HG03175 (cell line): ENCODE results near the gene CMTM1.
"Not testable (repeated sequence)": the region's sequence is repeated elsewhere in the genome, so short reads cannot be mapped to it uniquely, and the experiment has no call there.

Experiments
- ATAC-seq: cut with Tn5 transposase; IDR thresholded peaks from one replicate; pipeline ENCODE4 v1.9.1; 2021; ENCODE audit warnings: mild to moderate bottlenecking, moderate library complexity; ENCODE audit not compliant: unreplicated experiment

The CMTM1 gene

DNA sequence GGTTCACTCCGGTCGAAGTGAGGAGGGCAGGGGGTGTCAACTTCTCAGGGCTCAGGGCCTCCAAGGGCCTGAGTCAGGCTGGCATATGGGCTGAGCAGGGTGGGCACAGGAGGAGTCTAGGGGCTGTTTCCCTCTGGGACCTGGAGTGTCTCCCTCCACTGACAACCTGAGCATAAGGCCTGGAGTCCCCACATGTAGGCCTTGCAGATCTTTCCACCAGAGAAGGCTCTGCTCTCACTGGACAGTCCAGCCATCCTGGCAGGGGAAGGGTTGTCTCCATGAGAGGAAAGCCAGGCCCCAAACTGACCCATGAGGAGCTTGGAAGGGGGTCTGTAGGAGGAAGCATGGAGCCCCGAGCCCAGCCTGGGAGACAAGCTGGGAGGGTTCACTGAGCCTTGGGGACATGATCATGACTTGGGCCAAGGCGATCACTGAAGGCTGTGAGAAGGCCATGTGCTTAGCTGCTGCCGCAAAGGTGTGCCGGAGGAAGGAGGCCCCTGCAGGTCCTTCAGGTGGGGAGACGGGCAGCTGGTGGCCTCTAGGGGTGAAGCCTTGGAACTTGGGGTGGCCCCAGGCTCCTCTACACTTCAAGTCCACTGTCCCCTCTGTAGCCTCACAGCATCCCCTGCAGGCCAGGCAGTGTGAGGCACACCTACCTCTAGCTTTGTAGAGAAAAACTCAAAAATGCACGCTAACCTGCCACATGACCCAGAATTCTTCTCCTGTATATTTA, 22.9 kb downstream of the CMTM1 start:
- peak; percentile 79 for ATAC-seq

GRCh38 chr16:66590322-66590721, 24.1 kb downstream of the CMTM1 start:
- peak; percentile 46 for ATAC-seq

- no peak for ATAC-seq
Measured at GRCh38 chr16:66591018-66591417, 24.8 kb downstream of the CMTM1 start.

DNA sequence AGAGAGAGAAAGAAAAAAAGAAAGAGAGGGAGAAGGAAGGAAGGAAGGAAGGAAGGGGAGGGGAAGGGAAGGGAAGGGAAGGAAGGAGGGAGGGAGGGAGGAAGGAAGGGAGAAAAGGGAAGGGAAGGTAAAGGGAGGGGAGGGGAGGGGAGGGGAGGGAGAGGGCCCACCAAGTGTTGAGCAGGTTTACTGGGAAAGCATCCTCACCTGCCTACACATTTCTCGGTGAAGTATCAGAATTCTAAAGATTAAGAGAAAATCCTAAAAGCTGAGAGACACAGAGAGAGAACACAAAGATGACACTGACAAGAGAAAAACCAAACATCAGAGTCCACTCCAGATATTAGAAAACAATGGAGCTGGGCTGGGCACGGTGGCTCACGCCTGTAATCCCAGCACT, 26.0 kb downstream of the CMTM1 start:
- ATAC-seq = no peak

DNA sequence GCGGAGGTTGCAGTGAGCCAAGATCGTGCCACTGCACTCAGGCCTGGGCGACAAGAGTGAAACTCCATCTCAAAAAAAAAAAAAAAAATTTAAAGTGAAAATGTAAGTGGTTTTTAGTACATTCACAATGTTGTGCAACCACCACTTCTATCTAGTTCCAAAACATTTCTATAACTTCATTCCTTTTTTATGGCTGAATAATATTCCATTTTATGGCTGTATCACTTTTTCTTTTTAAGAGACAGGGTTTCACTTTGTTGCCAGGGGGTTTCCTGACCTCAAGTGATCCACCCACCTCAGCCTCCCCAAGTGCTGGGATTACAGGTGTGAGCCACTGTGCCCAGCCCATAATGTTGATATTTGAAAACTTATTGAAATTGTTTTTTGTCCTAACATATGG, 26.6 kb downstream of the CMTM1 start:
- ATAC-seq = no peak

- ATAC-seq = no peak
Measured at GRCh38 chr16:66594739-66595138, 28.5 kb downstream of the CMTM1 start.

DNA sequence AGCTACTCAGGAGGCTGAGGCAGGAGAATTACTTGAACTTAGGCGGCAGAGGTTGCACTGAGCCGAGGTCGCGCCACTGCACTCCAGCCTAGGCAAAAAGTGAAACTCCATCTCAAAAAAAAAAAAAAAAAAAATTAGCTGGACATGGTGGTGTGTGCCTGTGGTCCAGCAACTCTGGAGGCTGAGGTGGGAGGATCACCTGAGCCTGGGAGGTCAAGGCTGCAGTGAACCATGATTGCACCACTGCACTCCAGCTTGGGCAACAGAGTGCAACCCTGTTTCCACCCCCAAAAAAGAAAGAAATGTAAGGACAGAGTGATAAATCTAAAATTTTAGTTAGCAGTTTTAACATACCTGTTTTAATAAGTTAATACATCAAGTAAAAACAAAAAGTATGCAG, 30.3 kb downstream of the CMTM1 start:
- not testable (repeated sequence) for ATAC-seq

- ATAC-seq = no peak
Measured at GRCh38 chr16:66596986-66597848, 31.0 kb downstream of the CMTM1 start.

DNA sequence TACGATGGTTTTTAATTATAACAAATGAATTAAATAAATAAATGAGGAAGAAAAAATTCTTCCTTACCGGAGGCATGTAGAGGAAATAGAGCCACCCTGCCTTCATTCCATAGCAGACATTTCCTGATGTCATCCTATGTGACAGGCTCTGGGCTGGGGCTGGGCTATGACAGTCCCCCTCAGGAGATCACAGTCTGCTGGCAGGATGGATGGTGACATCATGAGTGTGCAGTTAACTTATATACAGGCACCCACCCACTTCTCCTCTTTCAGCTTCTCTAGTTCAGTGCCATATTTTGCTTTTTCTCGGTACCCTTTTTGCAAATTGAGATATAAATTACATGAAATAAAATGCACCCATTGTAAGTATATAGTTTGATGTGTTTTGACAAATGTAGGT, 31.9 kb downstream of the CMTM1 start:
- no peak for ATAC-seq

- no peak for ATAC-seq
Measured at GRCh38 chr16:66599726-66600125, 33.5 kb downstream of the CMTM1 start.

- ATAC-seq = no peak
Measured at GRCh38 chr16:66600477-66600876, 34.2 kb downstream of the CMTM1 start.

- ATAC-seq = no peak
Measured at GRCh38 chr16:66601471-66601870, 35.2 kb downstream of the CMTM1 start.

DNA sequence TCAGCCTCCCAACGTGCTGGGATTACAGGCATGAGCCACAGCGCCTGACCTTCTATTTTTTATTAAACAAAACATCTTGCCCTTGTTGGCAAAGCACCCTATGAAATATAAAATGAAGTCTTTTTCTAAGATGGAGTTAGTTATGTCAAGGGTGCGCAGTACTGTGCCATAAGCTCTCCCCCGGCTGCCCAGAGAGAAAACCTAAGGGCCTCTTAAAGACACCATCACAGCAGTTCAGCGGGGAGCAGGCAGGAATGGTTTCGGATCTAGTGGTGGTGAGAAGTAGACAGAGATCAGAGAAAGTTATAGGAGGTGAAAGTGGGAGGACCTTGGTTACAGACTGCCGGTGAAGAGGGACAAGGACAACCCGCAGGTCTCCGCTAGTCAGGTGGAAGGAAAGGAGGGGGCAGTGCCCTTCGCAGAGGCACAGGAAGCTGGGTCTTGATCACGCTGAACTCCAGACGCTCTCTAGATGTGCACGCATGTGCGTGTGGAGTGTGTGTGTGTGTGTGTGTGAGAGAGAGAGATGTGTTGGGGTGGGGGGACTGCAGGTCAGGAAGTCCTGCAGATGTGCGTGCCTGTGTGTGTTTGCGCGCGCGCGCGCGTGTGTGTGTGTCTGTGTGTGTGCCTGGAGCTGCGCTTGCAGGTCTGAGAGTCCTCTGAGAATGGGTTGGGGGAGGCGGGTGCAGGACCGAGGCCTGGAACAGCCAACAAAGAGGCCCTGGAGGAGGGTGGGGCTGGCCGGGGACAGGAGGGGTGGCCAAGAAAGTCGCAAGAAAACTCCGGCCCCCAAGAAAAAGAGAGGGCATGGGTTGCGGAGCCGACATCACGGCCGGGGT, 37.5 kb downstream of the CMTM1 start:
- peak; percentile 24 for ATAC-seq

- ATAC-seq = peak; percentile 50
Measured at GRCh38 chr16:66604376-66605176, 38.3 kb downstream of the CMTM1 start, which contains the start of gene CMTM3. TSS of gene CMTM3 (plus strand) at chr16:66604704. CDS start at chr16:66604806, 102 bp downstream.

DNA sequence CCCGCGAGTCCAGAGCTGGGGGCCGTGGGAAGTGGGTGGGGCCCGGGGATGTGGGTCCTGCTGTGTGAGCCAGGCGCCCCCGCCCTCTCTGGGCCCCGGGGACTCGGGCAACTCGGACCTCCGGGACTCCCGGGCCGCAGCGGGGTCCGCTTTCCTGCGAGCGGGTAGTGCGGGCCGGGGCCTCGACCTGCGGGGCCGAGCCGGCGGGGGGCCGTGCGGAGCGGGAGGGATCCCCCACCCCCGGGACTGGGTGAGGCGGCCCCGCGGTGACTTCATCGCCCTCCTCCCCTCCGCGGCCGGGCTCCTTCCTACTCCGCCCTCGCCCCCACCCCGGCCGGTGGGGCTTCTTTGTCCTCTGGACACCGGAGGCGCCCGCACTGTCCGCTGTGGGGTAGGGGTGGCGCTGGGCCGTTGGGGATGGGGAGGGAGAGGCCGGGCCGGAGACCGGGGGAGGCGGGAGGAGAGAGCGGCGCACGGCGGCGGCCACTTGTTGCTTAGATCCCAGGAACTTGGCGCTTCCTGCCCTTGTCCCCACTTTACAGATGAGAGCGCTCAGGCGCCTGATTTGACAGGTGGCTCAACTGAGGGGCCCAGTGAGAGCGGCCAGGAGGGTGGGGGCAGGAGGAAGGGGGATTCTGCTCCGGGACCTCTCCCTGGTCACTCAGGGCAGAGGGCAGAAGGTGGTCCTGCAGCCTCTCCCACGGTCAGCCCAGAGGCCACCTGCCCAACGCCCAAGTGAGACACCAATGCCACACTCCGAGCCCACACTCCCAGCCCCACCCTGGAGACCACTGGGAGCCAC, 39.1 kb downstream of the CMTM1 start:
- peak; percentile 2 for ATAC-seq

DNA sequence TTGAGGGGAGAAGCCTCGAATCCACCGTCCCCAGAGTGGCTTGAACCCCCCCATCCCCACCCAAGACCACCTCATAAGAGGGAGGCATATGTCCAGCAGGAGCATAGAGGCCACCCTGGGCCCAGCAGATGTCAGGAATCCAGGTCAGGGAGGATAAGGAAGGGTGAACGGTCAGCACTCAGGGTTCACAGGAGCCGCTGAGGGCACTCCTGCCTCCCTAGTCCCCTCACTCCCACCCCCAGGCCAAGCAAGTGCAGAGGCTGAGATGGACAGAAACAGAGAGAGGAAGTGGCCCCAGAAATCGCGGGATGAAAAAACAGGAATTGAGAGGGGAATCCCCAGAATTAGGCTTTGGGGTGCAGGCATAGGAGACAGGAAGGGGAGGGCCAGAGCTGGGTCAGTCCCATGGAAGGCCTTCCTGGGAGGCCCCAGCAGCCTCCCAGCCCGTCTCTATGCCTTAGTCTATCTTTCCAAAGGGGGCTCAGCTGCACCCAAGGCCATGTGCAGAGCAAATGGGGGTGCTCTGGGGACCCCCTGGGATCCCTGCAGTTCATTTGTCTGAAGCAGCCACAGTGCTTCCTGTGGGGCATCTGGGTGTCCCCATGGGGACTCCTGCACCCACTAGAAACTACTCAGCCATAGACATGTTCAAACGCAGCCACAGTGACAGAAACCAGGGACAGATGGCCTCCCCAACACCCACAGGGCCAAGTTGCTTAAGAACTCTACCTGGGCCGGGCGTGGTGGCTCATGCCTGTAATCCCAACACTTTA, 39.9 kb downstream of the CMTM1 start:
- peak; percentile 59 for ATAC-seq

GRCh38 chr16:66608241-66609138, 42.3 kb downstream of the CMTM1 start:
- ATAC-seq = no peak

DNA sequence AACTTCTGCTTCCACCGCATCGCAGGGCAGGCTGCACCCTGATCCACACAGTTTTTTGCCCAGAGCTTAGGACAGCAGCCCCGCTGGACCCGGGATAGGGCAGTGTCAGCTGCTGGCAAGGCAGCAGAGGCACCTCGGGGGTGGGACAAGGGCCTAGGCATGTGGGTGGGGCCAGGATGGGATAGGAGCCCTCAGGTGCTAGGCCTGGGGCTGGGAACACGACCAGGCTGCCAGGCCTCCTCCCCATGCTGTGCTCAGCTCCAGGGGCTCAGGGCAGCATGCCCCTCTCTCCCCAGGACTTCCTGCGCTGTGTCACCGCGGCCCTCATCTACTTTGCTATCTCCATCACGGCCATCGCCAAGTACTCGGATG, 42.9 kb downstream of the CMTM1 start:
- no peak for ATAC-seq
